Measurements from ENCODE around the gene ITFG2.
"Not testable (repeated sequence)": the region's sequence is repeated elsewhere in the genome, so short reads cannot be mapped to it uniquely, and the experiment has no call there.

ITFG2 gene

DNA sequence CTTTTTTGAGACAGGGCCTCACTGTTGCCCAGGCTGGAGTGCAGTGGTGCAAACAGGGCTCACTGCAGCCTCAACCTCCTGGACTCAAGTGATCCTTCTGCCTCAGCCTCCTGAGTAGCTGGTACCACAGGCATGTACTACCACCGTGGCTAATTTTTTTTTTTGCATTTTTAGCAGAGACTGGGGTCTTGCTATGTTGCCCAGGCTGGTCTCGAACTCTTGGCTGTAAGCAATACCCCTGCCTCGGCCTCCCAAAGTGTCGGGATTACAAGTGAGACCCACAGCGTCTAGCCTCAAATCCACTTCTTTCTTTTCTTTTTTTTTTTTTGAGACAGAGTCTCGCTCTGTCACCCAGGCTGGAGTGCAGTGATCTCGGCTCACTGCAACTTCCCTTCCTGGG, 50.9 kb downstream of the ITFG2 start:
- DNase-seq (ENCODE audit: low spot score), result not testable (repeated sequence)

DNA sequence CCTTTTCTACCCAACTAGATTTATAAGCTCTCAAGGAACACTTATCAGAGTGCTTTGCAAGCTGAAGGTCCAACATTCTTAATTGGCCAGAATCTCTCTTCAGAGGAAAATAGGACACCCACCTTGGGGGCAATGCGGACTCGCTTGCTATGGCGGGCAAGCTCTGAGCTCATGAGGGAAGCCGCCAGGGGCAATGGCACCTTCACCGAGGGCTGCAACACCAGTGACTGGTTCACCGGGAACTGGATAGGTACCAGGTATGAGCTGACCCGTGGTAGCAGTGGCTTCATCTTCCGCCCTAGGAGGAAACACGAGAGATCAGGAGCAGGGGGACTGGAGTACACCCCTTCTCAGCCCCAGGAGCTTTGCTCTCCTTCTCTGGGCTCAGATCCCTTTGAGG, 51.7 kb downstream of the ITFG2 start:
- DNase-seq (ENCODE audit: low spot score), result no peak

DNA sequence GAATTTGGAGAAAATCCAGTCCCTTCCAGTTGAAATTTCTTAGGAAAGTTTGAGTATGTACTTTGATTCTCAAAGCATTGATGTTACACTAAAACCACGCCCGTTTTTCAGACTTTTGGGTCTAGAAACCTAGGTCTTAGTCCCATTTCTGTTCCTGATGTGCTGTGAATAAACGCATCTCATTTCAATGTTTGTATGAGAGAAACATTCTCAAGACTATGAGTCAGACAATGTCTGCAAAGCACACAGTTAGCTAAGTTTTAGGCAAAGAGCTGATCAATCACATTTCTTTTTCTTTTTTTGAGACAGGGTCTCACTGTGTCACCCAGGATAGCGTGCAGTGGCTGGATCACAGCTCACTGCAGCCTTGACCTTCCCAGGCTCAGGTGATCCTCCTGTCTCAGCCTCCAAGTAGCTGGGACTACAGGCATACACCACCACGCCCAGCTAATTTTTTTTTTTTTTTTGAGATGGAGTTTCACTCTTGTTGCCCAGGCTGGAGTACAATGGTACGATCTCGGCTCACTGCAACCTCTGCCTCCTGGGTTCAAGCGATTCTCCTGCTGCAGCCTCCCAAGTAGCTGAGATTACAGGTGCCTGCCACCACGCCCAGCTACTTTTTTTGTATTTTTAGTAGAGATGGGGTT, 56.6 kb downstream of the ITFG2 start:
- DNase-seq (ENCODE audit: low spot score), result not testable (repeated sequence)
